WTC11 (cell line): ENCODE measurements around the gene TMPRSS5. TPM values are rescaled to one million over a fixed set of nuclear protein-coding genes. Genes with fewer than 3 reads are reported as not detected.

ENCODE experiments used
- ATAC-seq: fragments of 200-7000 bp; cut with Tn5 transposase; 2 replicates; pipeline ENCODE4 v1.10.0; 2021; ENCODE audit warnings: mild to moderate bottlenecking, moderate library complexity
- CTCF ChIA-PET: fragments of 300-600 bp; sonication (Branson Sonifier 250); formaldehyde crosslinking; loops from one replicate; lab custom pipeline; 2021; ENCODE audit warnings: antibody characterized with exemption; lab: Charles Lee
- POLR2A ChIA-PET: fragments of 350-600 bp; sonication (Branson Sonifier 250); formaldehyde crosslinking; loops from one replicate; lab custom pipeline; 2021; ENCODE audit warnings: antibody characterized with exemption; lab: Charles Lee
- DNase-seq: peaks from one replicate; pipeline ENCODE4 v3.0.0; 2021; ENCODE audit warnings: low spot score
- H3K27ac Mint-ChIP-seq: 2 replicates; pipeline ENCODE4 v1.8.0; 2021; ENCODE audit warnings: mixed read lengths
- H3K27me3 Mint-ChIP-seq: 2 replicates; pipeline ENCODE4 v1.8.0; 2021; ENCODE audit warnings: low read depth, mild to moderate bottlenecking, moderate library complexity, mixed read lengths
- H3K36me3 Mint-ChIP-seq: 2 replicates; pipeline ENCODE4 v1.8.0; 2021; ENCODE audit warnings: mixed read lengths
- H3K4me1 Mint-ChIP-seq: 2 replicates; pipeline ENCODE4 v1.8.0; 2022; ENCODE audit warnings: mixed read lengths
- H3K4me3 Mint-ChIP-seq: 2 replicates; pipeline ENCODE4 v1.8.0; 2021; ENCODE audit warnings: mild to moderate bottlenecking, moderate library complexity, mixed read lengths
- H3K9me3 Mint-ChIP-seq: 2 replicates; pipeline ENCODE4 v1.8.0; 2021; ENCODE audit warnings: mixed read lengths
- AFF4 ChIP-seq: sonication (generic); formaldehyde crosslinking; IDR thresholded peaks from 2 replicates; pipeline ENCODE4 v1.8.1; 2023; ENCODE audit warnings: mild to moderate bottlenecking, missing genetic modification reagents, borderline replicate concordance
- E2F1 ChIP-seq: sonication (generic); formaldehyde crosslinking; IDR thresholded peaks from 2 replicates; pipeline ENCODE4 v1.8.0; 2022; ENCODE audit warnings: mild to moderate bottlenecking, missing genetic modification reagents
- ERG ChIP-seq: fragments of 250-450 bp; sonication (Bioruptor Pico); IDR thresholded peaks from 2 replicates; pipeline ENCODE4 v1.8.0; 2021; ENCODE audit warnings: mild to moderate bottlenecking
- ESRRA ChIP-seq: sonication (generic); formaldehyde crosslinking; IDR thresholded peaks from 2 replicates; pipeline ENCODE4 v1.8.1; 2022; ENCODE audit warnings: mild to moderate bottlenecking, missing genetic modification reagents, borderline replicate concordance
- FOXJ3 ChIP-seq: sonication (generic); formaldehyde crosslinking; IDR thresholded peaks from 2 replicates; pipeline ENCODE4 v1.9.0; 2021; ENCODE audit warnings: missing genetic modification reagents, mild to moderate bottlenecking, borderline replicate concordance
- PRRX2 ChIP-seq: fragments of 250-450 bp; sonication (Bioruptor Pico); IDR thresholded peaks from 2 replicates; pipeline ENCODE4 v1.8.0; 2021; ENCODE audit warnings: mild to moderate bottlenecking
- ZNF317 ChIP-seq: sonication (generic); formaldehyde crosslinking; IDR thresholded peaks from 2 replicates; pipeline ENCODE4 v1.8.1; 2023; ENCODE audit warnings: low read depth, mild to moderate bottlenecking, moderate library complexity, missing genetic modification reagents, borderline replicate concordance
- ZNF423 ChIP-seq: fragments of 250-450 bp; sonication (Bioruptor Pico); IDR thresholded peaks from 2 replicates; pipeline ENCODE4 v2.1.2; 2022; ENCODE audit warnings: mild to moderate bottlenecking, moderate library complexity
- ZNF425 ChIP-seq: fragments of 250-450 bp; sonication (Bioruptor Pico); conservative IDR thresholded peaks from 2 replicates; pipeline ENCODE4 v1.9.0; 2021; ENCODE audit warnings: mild to moderate bottlenecking
- total RNA-seq: library from RNA; stranded (reverse); gene quantifications from 3 replicates; pipeline ENCODE4 v1.2.3, GENCODE V29; 2021

TMPRSS5 gene
- total RNA-seq, 1 experiment from 2014 or later: 1.7 TPM

GRCh38 chr11:113675003-113675561, 31.0 kb downstream of the TMPRSS5 start (continued):
- TF ChIP-seq E2F1 (CRISPR knock-in tag) (no peak), ESRRA (CRISPR knock-in tag) (no peak), PRRX2 (CRISPR knock-in tag) (no peak), FOXJ3 (CRISPR knock-in tag) (no peak), ERG (no peak), ZNF317 (CRISPR knock-in tag) (no peak)

- POLR2A ChIA-PET: no interaction called here
These were observed 31.8 kb downstream of the TMPRSS5 start for GRCh38 chr11:113674397-113674685.

More at GRCh38 chr11:113674397-113674685, 31.8 kb downstream of the TMPRSS5 start:
- Mint-ChIP-seq H3K9me3 (no peaks in the 10 kb centered on the region), H3K27ac (no peak overlapping the region), H3K4me3 (no peak overlapping the region), H3K27me3 (peaks cover 2% of the 10 kb centered on the region; the same call in 1 of the 2 replicates), H3K4me1 (peaks cover 21% of the 10 kb centered on the region), H3K36me3 (no peaks in the 10 kb centered on the region)
- no peak for ATAC-seq
- TF ChIP-seq ZNF425 (CRISPR knock-in tag) (no peak), ERG (no peak), AFF4 (CRISPR knock-in tag) (no peak), ZNF423 (no peak)
- no peak for DNase-seq
- CTCF ChIA-PET: no interaction called here
